ENCODE results near the gene PLEKHA7. TPM values are rescaled to one million over a fixed set of nuclear protein-coding genes. Genes with fewer than 3 reads are reported as not detected.

PLEKHA7 gene
- total RNA-seq, 2 experiments from 2014 or later: 0.13 TPM; not detected in 1

DNA sequence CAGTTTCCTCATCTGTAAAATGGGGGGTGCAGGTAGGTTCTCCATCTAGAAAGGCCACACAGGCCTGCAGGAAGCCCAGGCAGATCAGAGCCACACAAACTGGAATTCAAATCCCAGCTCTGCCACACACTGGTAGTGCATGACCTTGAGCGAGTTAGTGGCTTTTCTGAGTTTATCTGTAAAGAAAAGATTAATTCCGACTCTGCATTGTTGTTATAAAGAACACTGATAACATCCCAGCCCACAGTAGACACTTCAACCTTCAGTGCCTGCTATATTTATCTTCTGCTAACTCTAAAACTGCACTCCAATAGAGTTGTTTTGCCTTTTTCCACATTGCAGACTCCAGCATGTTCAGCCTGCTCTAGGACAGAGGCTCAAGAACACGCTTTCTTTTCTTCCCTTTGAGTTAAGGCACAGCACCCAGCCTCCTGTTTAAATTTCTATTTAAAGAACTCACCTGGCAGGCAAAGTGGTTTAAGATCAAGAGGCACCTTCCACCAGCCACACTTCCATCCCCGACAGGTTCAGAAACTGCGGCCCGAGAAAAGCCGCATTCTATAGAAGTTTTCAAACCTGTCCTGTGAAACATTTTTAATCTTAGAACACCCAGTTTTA, 133.9 kb downstream of the PLEKHA7 start:
- TF ChIP-seq, protein P1, sequence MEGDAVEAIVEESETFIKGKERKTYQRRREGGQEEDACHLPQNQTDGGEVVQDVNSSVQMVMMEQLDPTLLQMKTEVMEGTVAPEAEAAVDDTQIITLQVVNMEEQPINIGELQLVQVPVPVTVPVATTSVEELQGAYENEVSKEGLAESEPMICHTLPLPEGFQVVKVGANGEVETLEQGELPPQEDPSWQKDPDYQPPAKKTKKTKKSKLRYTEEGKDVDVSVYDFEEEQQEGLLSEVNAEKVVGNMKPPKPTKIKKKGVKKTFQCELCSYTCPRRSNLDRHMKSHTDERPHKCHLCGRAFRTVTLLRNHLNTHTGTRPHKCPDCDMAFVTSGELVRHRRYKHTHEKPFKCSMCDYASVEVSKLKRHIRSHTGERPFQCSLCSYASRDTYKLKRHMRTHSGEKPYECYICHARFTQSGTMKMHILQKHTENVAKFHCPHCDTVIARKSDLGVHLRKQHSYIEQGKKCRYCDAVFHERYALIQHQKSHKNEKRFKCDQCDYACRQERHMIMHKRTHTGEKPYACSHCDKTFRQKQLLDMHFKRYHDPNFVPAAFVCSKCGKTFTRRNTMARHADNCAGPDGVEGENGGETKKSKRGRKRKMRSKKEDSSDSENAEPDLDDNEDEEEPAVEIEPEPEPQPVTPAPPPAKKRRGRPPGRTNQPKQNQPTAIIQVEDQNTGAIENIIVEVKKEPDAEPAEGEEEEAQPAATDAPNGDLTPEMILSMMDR (conservative IDR thresholded peaks at IDR 0.05; ENCODE audit: low read length): no peak
- TF ChIP-seq EZH2phosphoT487 (IDR thresholded peaks at IDR 0.05; ENCODE audit: borderline replicate concordance, low read depth, low read length): no peak
- no peak for DNase-seq (ENCODE audit: low spot score)
- Histone ChIP-seq H4K20me1 (ENCODE audit: insufficient read depth, low read length) (no peaks in the 10 kb centered on the region), H3K9me2 (ENCODE audit: insufficient read depth, low read length) (no peaks in the 10 kb centered on the region), H2AFZ (ENCODE audit: low read length) (no peak overlapping the region), H3K9me3 (ENCODE audit: low read length) (no peaks in the 10 kb centered on the region), H3K4me3 (ENCODE audit: low read depth, low read length, poor library complexity, severe bottlenecking) (no peak overlapping the region), H3K79me2 (ENCODE audit: insufficient read depth, low read depth, low read length) (no peaks in the 10 kb centered on the region), H3K36me3 (ENCODE audit: insufficient read depth, low read length) (no peaks in the 10 kb centered on the region), H3K27ac (ENCODE audit: low read depth, low read length, poor library complexity, severe bottlenecking) (no peak overlapping the region), H3K4me1 (ENCODE audit: insufficient read depth, low read length, poor library complexity, severe bottlenecking) (no peaks in the 10 kb centered on the region), H3K4me2 (ENCODE audit: low read length) (no peak overlapping the region)
- intact Hi-C loops (cut with micrococcal nuclease; ENCODE audit: unreplicated experiment): no loop called here
- CTCF ChIA-PET (ENCODE audit: unreplicated experiment): no interaction called here
- POLR2A ChIA-PET: interaction anchor here (0.7 kb wide), 1 partner anchor 12 kb away, joined by 4 read pairs; no protein-coding TSS in a partner anchor
- BruUV-seq (replicated peaks): no TSS peak

GRCh38 chr11:16879690-16880089, 134.5 kb downstream of the PLEKHA7 start:
- TF ChIP-seq EZH2phosphoT487 (IDR thresholded peaks at IDR 0.05; ENCODE audit: borderline replicate concordance, low read depth, low read length): no peak
- TF ChIP-seq, protein P1 (conservative IDR thresholded peaks at IDR 0.05; ENCODE audit: low read length): no peak
- POLR2A ChIA-PET: no interaction called here
- H3K4me3 ChIP-seq (ENCODE audit: low read depth, low read length, poor library complexity, severe bottlenecking): no peak overlapping the region
- no peak overlapping the region for H2AFZ ChIP-seq (ENCODE audit: low read length)
- no peaks in the 10 kb centered on the region for H3K9me2 ChIP-seq (ENCODE audit: insufficient read depth, low read length)
- no peaks in the 10 kb centered on the region for H3K79me2 ChIP-seq (ENCODE audit: insufficient read depth, low read depth, low read length)
- H3K4me2 ChIP-seq (ENCODE audit: low read length): no peak overlapping the region
- H3K27ac ChIP-seq (ENCODE audit: low read depth, low read length, poor library complexity, severe bottlenecking): no peak overlapping the region
- intact Hi-C loops (cut with micrococcal nuclease; ENCODE audit: unreplicated experiment): no loop called here
- H3K9me3 ChIP-seq (ENCODE audit: low read length): no peaks in the 10 kb centered on the region
- no peaks in the 10 kb centered on the region for H3K4me1 ChIP-seq (ENCODE audit: insufficient read depth, low read length, poor library complexity, severe bottlenecking)
- no TSS peak for BruUV-seq (replicated peaks)
- DNase-seq (ENCODE audit: low spot score): no peak
- CTCF ChIA-PET (ENCODE audit: unreplicated experiment): no interaction called here
- no peaks in the 10 kb centered on the region for H3K36me3 ChIP-seq (ENCODE audit: insufficient read depth, low read length)
- H4K20me1 ChIP-seq (ENCODE audit: insufficient read depth, low read length): no peaks in the 10 kb centered on the region

GRCh38 chr11:16876837-16877236, 137.4 kb downstream of the PLEKHA7 start:
- Histone ChIP-seq H3K9me3 (ENCODE audit: low read length) (no peaks in the 10 kb centered on the region), H3K9me2 (ENCODE audit: insufficient read depth, low read length) (no peaks in the 10 kb centered on the region), H4K20me1 (ENCODE audit: insufficient read depth, low read length) (no peaks in the 10 kb centered on the region), H3K27ac (ENCODE audit: low read depth, low read length, poor library complexity, severe bottlenecking) (no peak overlapping the region), H3K36me3 (ENCODE audit: insufficient read depth, low read length) (no peaks in the 10 kb centered on the region), H3K79me2 (ENCODE audit: insufficient read depth, low read depth, low read length) (no peaks in the 10 kb centered on the region), H2AFZ (ENCODE audit: low read length) (no peak overlapping the region), H3K4me2 (ENCODE audit: low read length) (no peak overlapping the region), H3K4me1 (ENCODE audit: insufficient read depth, low read length, poor library complexity, severe bottlenecking) (no peaks in the 10 kb centered on the region), H3K4me3 (ENCODE audit: low read depth, low read length, poor library complexity, severe bottlenecking) (no peak overlapping the region)
- intact Hi-C loops (cut with micrococcal nuclease; ENCODE audit: unreplicated experiment): no loop called here
- no TSS peak for BruUV-seq (replicated peaks)
- POLR2A ChIA-PET: interaction anchor here (0.7 to 1.6 kb wide), 2 partner anchors 14 to 16 kb away, joined by 3 read pairs; no protein-coding TSS in a partner anchor
- no peak for DNase-seq (ENCODE audit: low spot score)
- TF ChIP-seq, protein P1 (conservative IDR thresholded peaks at IDR 0.05; ENCODE audit: low read length): no peak
- TF ChIP-seq EZH2phosphoT487 (IDR thresholded peaks at IDR 0.05; ENCODE audit: borderline replicate concordance, low read depth, low read length): no peak
- CTCF ChIA-PET (ENCODE audit: unreplicated experiment): no interaction called here
